ENCODE data around the gene NIPAL3. TPM values are rescaled to one million over a fixed set of nuclear protein-coding genes. Genes with fewer than 3 reads are reported as not detected.

Gene NIPAL3
- total RNA-seq, 1 experiment from 2014 or later = 7.7 TPM

DNA sequence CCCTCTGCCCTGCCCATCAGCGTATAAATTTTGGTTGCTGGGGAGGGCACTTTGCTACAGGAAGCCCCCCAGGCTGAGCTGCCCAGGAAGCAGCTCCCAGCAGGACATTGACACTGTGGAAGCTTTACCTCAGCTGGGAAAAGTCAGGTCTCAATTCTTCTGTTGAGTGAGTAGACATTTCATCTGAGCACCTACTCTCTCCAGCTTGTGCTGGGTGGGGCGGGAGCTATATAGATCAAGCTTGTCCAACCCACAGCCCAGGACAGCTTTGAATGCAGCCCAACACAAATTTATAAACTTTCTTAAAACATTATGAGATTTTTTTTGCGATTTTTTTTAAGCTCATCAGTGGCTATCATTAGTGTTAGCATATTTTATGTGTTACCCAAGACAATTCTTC lies 9.4 kb downstream of the NIPAL3 start:
- no peaks in the 10 kb centered on the region for H3K79me1 ChIP-seq (ENCODE audit: insufficient read depth, low read depth, low read length, poor library complexity, severe bottlenecking)
- H3K9ac ChIP-seq (ENCODE audit: extremely low read depth, insufficient read length, low read length) = no peak overlapping the region
- no peak overlapping the region for H4K91ac ChIP-seq (ENCODE audit: insufficient read length, low read depth, low read length)
- no peaks in the 10 kb centered on the region for H3K23me2 ChIP-seq (ENCODE audit: insufficient read length, low read depth, low read length, poor library complexity, severe bottlenecking)
- no peak overlapping the region for H2AFZ ChIP-seq (ENCODE audit: low read length)
- no peak overlapping the region for H3K23ac ChIP-seq (ENCODE audit: insufficient read length, low read depth, low read length)
- no peak overlapping the region for H3T11ph ChIP-seq (ENCODE audit: low read length)
- H4K8ac ChIP-seq (replicated peaks; ENCODE audit: insufficient read length, low read depth, low read length) = no peak overlapping the region
- no peak overlapping the region for H2BK120ac ChIP-seq (ENCODE audit: low read depth, low read length, poor library complexity, severe bottlenecking)
- H4K5ac ChIP-seq (ENCODE audit: insufficient read length, low read depth, low read length) = no peak overlapping the region
- Mint-ChIP-seq H3K9me3 (no peaks in the 10 kb centered on the region), H3K27ac (no peak overlapping the region), H3K36me3 (ENCODE audit: insufficient read depth in 1 of 3, low read depth in 3 of 3) (peaks cover 0 to 3% (median 0%) of the 10 kb centered on the region in 3 experiments; a peak in 1 of 7 replicates), H3K4me1 (peaks cover 6 to 13% of the 10 kb centered on the region in 2 experiments), H3K4me3 (no peak overlapping the region), H3K27me3 (ENCODE audit: low read depth) (no peaks in the 10 kb centered on the region)
- H3K56ac ChIP-seq (ENCODE audit: insufficient read length, low read depth, low read length) = no peak overlapping the region
- H3K18ac ChIP-seq (ENCODE audit: insufficient read length, low read depth, low read length) = no peak overlapping the region
- H3K14ac ChIP-seq (ENCODE audit: insufficient read depth, low read length) = no peak overlapping the region
- no peak overlapping the region for H2BK20ac ChIP-seq (ENCODE audit: low read depth, low read length, poor library complexity, severe bottlenecking)
- H2AK5ac ChIP-seq (ENCODE audit: insufficient read length, low read length) = no peak overlapping the region
- no peak overlapping the region for H3K4ac ChIP-seq (ENCODE audit: low read depth, low read length)
- H3K4me2 ChIP-seq (ENCODE audit: insufficient read depth, insufficient read length, low read length) = no peak overlapping the region
- no peak overlapping the region for H2BK15ac ChIP-seq (ENCODE audit: low read depth, low read length)
- H2BK12ac ChIP-seq (ENCODE audit: insufficient read length, low read depth, low read length) = no peak overlapping the region
- TF ChIP-seq, protein P1, sequence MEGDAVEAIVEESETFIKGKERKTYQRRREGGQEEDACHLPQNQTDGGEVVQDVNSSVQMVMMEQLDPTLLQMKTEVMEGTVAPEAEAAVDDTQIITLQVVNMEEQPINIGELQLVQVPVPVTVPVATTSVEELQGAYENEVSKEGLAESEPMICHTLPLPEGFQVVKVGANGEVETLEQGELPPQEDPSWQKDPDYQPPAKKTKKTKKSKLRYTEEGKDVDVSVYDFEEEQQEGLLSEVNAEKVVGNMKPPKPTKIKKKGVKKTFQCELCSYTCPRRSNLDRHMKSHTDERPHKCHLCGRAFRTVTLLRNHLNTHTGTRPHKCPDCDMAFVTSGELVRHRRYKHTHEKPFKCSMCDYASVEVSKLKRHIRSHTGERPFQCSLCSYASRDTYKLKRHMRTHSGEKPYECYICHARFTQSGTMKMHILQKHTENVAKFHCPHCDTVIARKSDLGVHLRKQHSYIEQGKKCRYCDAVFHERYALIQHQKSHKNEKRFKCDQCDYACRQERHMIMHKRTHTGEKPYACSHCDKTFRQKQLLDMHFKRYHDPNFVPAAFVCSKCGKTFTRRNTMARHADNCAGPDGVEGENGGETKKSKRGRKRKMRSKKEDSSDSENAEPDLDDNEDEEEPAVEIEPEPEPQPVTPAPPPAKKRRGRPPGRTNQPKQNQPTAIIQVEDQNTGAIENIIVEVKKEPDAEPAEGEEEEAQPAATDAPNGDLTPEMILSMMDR (conservative IDR thresholded peaks at IDR 0.05) = no peak
- no peak for DNase-seq
- H3K27ac ChIP-seq (ENCODE audit: insufficient read length, low read depth, low read length) = no peak overlapping the region
- no peak overlapping the region for H2BK5ac ChIP-seq (ENCODE audit: insufficient read length, low read length)
- no CpG with 5 or more reads among the region's 3 CpGs for WGBS (ENCODE audit: extremely low coverage, insufficient read length, low lambda C conversion rate)
- no peaks in the 10 kb centered on the region for H3K9me3 ChIP-seq (ENCODE audit: control insufficient read depth, low read depth, low read length)
- H4K20me1 ChIP-seq (ENCODE audit: control insufficient read depth, insufficient read depth, insufficient read length) = no peaks in the 10 kb centered on the region
- no peaks in the 10 kb centered on the region for H3K4me1 ChIP-seq (ENCODE audit: insufficient read depth, low read length)
- H3K27me3 ChIP-seq (ENCODE audit: insufficient read depth, low read length) = no peaks in the 10 kb centered on the region
- H3K79me2 ChIP-seq (ENCODE audit: insufficient read depth, low read length) = no peaks in the 10 kb centered on the region

Data from H9 (cell line).